H1 (cell line): ENCODE results near the gene EVA1B. TPM values are rescaled to one million over a fixed set of nuclear protein-coding genes. Genes with fewer than 3 reads are reported as not detected.

Source experiments
- CTCF ChIA-PET: fragments of 300-600 bp; sonication (Branson Sonifier 250); formaldehyde crosslinking; loops from one replicate; lab custom pipeline; 2021; ENCODE audit not compliant: partially characterized antibody; lab: Charles Lee
- POLR2A ChIA-PET: fragments of 300-600 bp; sonication (Branson Sonifier 250); formaldehyde crosslinking; loops from one replicate; lab custom pipeline; 2021; ENCODE audit warnings: inconsistent platforms; ENCODE audit not compliant: partially characterized antibody; lab: Charles Lee
- DNase-seq, 2 experiments: peaks; one replicate each; pipeline versions ENCODE4 v3.0.0 to v3.0.0-alpha.2; 2010 to 2022; ENCODE audit warnings: low spot score in 2 of 2, low read depth in 1 of 2, mixed read lengths in 1 of 2
- FAIRE-seq: peaks from 2 replicates; lab custom pipeline; 2011; peaks lifted over from hg19 to GRCh38; lab: Jason Lieb, UNC
- H2AFZ ChIP-seq: 2 replicates; pipeline ENCODE4 v1.8.1; 2012; ENCODE audit warnings: low read length, inconsistent platforms
- H2AK5ac ChIP-seq: 2 replicates; pipeline ENCODE4 v1.6.1; 2013; ENCODE audit warnings: low read depth, low read length
- H2BK120ac ChIP-seq: replicated peaks from 2 replicates; pipeline ENCODE3; 2013; ENCODE audit warnings: low read depth, low read length, inconsistent platforms
- H2BK12ac ChIP-seq: 2 replicates; pipeline ENCODE4 v1.6.1; 2013; ENCODE audit warnings: low read depth, low read length
- H2BK15ac ChIP-seq: 2 replicates; pipeline ENCODE4 v1.6.1; 2013; ENCODE audit warnings: low read length
- H2BK20ac ChIP-seq: 2 replicates; pipeline ENCODE4 v1.6.1; 2013; ENCODE audit warnings: low read length
- H2BK5ac ChIP-seq: 2 replicates; pipeline ENCODE4 v1.6.1; 2013; ENCODE audit warnings: low read depth, low read length
- H3K14ac ChIP-seq: 2 replicates; pipeline ENCODE4 v1.6.1; 2013; ENCODE audit warnings: inconsistent platforms; ENCODE audit not compliant: insufficient read length
- H3K18ac ChIP-seq: 2 replicates; pipeline ENCODE4 v1.6.1; 2013; ENCODE audit warnings: low read length; ENCODE audit errors: extremely low read depth
- H3K23ac ChIP-seq: 2 replicates; pipeline ENCODE4 v1.6.1; 2013; ENCODE audit warnings: inconsistent platforms; ENCODE audit not compliant: insufficient read length
- H3K23me2 ChIP-seq: 2 replicates; pipeline ENCODE4 v1.6.1; 2013; ENCODE audit warnings: low read depth, low read length
- H3K27ac ChIP-seq: 2 replicates; pipeline ENCODE4 v1.6.1; 2011; ENCODE audit warnings: low read depth, low read length, inconsistent platforms
- H3K27me3 ChIP-seq, 4 experiments: replicated peaks in 1 of 4; 1 replicate in 1 of 4; 2 replicates in 3 of 4; pipeline versions ENCODE4 v1.6.1 to v1.8.1; 2011 to 2013; ENCODE audit warnings: low read length in 3 of 4, mild to moderate bottlenecking in 3 of 4, inconsistent platforms in 2 of 4, mixed read lengths in 2 of 4, moderate library complexity in 1 of 4; ENCODE audit not compliant: control insufficient read depth in 3 of 4, insufficient read depth in 3 of 4; ENCODE audit errors: extremely low read depth in 1 of 4
- H3K36me3 ChIP-seq, 4 experiments: 2 replicates each; pipeline versions ENCODE4 v1.6.1 to v1.8.1; 2011 to 2013; ENCODE audit warnings: mild to moderate bottlenecking in 4 of 4, low read length in 3 of 4, moderate library complexity in 2 of 4, control low read depth in 1 of 4, inconsistent platforms in 1 of 4; ENCODE audit not compliant: insufficient read depth in 4 of 4, control insufficient read depth in 2 of 4
- H3K4ac ChIP-seq: replicated peaks from 2 replicates; pipeline ENCODE3; 2013; ENCODE audit warnings: low read length, low read depth, mixed read lengths, inconsistent platforms; ENCODE audit not compliant: insufficient read length
- H3K4me1 ChIP-seq, 4 experiments: replicated peaks in 1 of 4; 1 replicate in 1 of 4; 2 replicates in 3 of 4; pipeline versions ENCODE4 v1.6.1 to v1.8.1; 2011 to 2013; ENCODE audit warnings: low read length in 3 of 4, inconsistent platforms in 2 of 4, mixed read lengths in 1 of 4; ENCODE audit not compliant: insufficient read depth in 4 of 4, control insufficient read depth in 3 of 4
- H3K4me2 ChIP-seq, 2 experiments: 2 replicates each; pipeline versions ENCODE4 v1.6.1 to v1.8.1; 2011 to 2013; ENCODE audit warnings: low read depth in 2 of 2, low read length in 2 of 2, control low read depth in 1 of 2, inconsistent platforms in 1 of 2, mild to moderate bottlenecking in 1 of 2; ENCODE audit not compliant: insufficient read depth in 1 of 2
- H3K4me3 ChIP-seq, 4 experiments: fragments of 200-600, 300-600 bp in 1 of 4; sonication (generic), shearing (Covaris generic), sonication (Bioruptor Twin) in 1 of 4; 2 replicates each; pipeline versions ENCODE4 v1.5.1 to v1.8.1; 2011 to 2016; ENCODE audit warnings: low read length in 4 of 4, low read depth in 3 of 4, control low read depth in 2 of 4, inconsistent platforms in 2 of 4, mild to moderate bottlenecking in 2 of 4, mixed read lengths in 1 of 4, moderate library complexity in 1 of 4; ENCODE audit not compliant: insufficient read depth in 2 of 4; ENCODE audit errors: extremely low read depth in 1 of 4
- H3K56ac ChIP-seq: replicated peaks from 2 replicates; pipeline ENCODE3; 2013; ENCODE audit warnings: low read depth, mild to moderate bottlenecking, mixed read lengths, low read length, inconsistent platforms; ENCODE audit not compliant: insufficient read length
- H3K79me1 ChIP-seq: 2 replicates; pipeline ENCODE4 v1.6.1; 2013; ENCODE audit warnings: low read depth, low read length, control low read depth
- H3K79me2 ChIP-seq, 2 experiments: 2 replicates each; pipeline versions ENCODE4 v1.6.1 to v1.8.1; 2012 to 2013; ENCODE audit warnings: low read length in 2 of 2, mild to moderate bottlenecking in 2 of 2, inconsistent platforms in 1 of 2; ENCODE audit not compliant: insufficient read depth in 2 of 2, control insufficient read depth in 1 of 2
- H3K9ac ChIP-seq, 4 experiments: replicated peaks in 1 of 4; 1 replicate in 1 of 4; 2 replicates in 3 of 4; pipeline versions ENCODE4 v1.6.1 to v1.8.1; 2011 to 2013; ENCODE audit warnings: low read depth in 3 of 4, low read length in 3 of 4, control low read depth in 2 of 4, mild to moderate bottlenecking in 2 of 4, moderate library complexity in 2 of 4, inconsistent platforms in 1 of 4; ENCODE audit errors: extremely low read depth in 1 of 4
- H3K9me3 ChIP-seq, 2 experiments: 2 replicates each; pipeline versions ENCODE4 v1.6.1 to v1.8.1; 2012 to 2013; ENCODE audit warnings: mild to moderate bottlenecking in 2 of 2, moderate library complexity in 2 of 2, control low read depth in 1 of 2, inconsistent platforms in 1 of 2, low read depth in 1 of 2, low read length in 1 of 2, mixed read lengths in 1 of 2; ENCODE audit not compliant: insufficient read depth in 2 of 2
- H4K20me1 ChIP-seq, 2 experiments: replicated peaks in 1 of 2; 2 replicates each; pipeline versions ENCODE3 to v1.8.1; 2011 to 2013; ENCODE audit warnings: inconsistent platforms in 2 of 2, low read length in 2 of 2, mild to moderate bottlenecking in 1 of 2; ENCODE audit not compliant: insufficient read depth in 2 of 2, control insufficient read depth in 1 of 2
- H4K5ac ChIP-seq: 2 replicates; pipeline ENCODE4 v1.6.1; 2013; ENCODE audit warnings: low read length, low read depth, mixed read lengths, inconsistent platforms; ENCODE audit not compliant: insufficient read length
- H4K8ac ChIP-seq: 2 replicates; pipeline ENCODE4 v1.8.0; 2013; ENCODE audit warnings: mild to moderate bottlenecking, moderate library complexity, low read length, inconsistent platforms; ENCODE audit not compliant: insufficient read depth; ENCODE audit errors: extremely low read depth
- H4K91ac ChIP-seq: replicated peaks from 2 replicates; pipeline ENCODE3; 2013; ENCODE audit warnings: low read length, mixed read lengths, inconsistent platforms; ENCODE audit not compliant: insufficient read length
- CHD2 ChIP-seq: IDR thresholded peaks from 2 replicates; pipeline ENCODE4 v1.6.1; 2012; ENCODE audit warnings: low read length, improper control_type of control experiment
- EP300 ChIP-seq, 2 experiments: IDR thresholded peaks; 1 replicate in 1 of 2; 2 replicates in 1 of 2; pipeline ENCODE4 v1.6.1; 2011 to 2012; ENCODE audit warnings: low read depth in 2 of 2, low read length in 2 of 2, mild to moderate bottlenecking in 2 of 2, borderline replicate concordance in 1 of 2, inconsistent platforms in 1 of 2, moderate library complexity in 1 of 2
- FOSL1 ChIP-seq: IDR thresholded peaks from 2 replicates; pipeline ENCODE4 v1.6.1; 2011; ENCODE audit warnings: mild to moderate bottlenecking, low read depth, low read length, moderate library complexity; ENCODE audit not compliant: insufficient read depth
- HDAC6 ChIP-seq: IDR thresholded peaks from one replicate; pipeline ENCODE4 v1.7.1; 2012; ENCODE audit warnings: low read depth, mild to moderate bottlenecking, inconsistent platforms, low read length, moderate library complexity
- KDM4A ChIP-seq: IDR thresholded peaks from one replicate; pipeline ENCODE4 v1.7.1; 2012; ENCODE audit warnings: low read depth, mild to moderate bottlenecking, moderate library complexity, low read length, inconsistent platforms; ENCODE audit not compliant: severe bottlenecking
- RXRA ChIP-seq: IDR thresholded peaks from 2 replicates; pipeline ENCODE4 v1.6.1; 2011; ENCODE audit warnings: low read depth, mild to moderate bottlenecking, low read length, moderate library complexity; ENCODE audit not compliant: insufficient read depth
- WGBS, 2 experiments: shearing (Covaris generic) in 1 of 2; methylation state at CpG; one replicate each; pipeline versions ENCODE4 v1.1.6 to v1.1.7; 2013 to 2015; ENCODE audit warnings: low lambda C conversion rate in 2 of 2, mixed read lengths in 2 of 2, inconsistent platforms in 1 of 2, low coverage in 1 of 2, missing lambda C conversion rate in 1 of 2; ENCODE audit not compliant: insufficient replicate concordance in 2 of 2, insufficient coverage in 1 of 2, insufficient read length in 1 of 2; ENCODE audit errors: extremely low coverage in 1 of 2, missing lambda C conversion rate in 1 of 2; 5-methylcytosine and 5-hydroxymethylcytosine counted together
- polyA plus RNA-seq, 7 experiments: library from polyadenylated mRNA; depleted of rRNA in 3 of 7; stranded (reverse) in 5 of 7; unstranded in 2 of 7; fragments of >200 nt in 5 of 7; fragments of 200-250 nt in 2 of 7; gene quantifications; 1 replicate in 5 of 7; 2 replicates in 1 of 7; 4 replicates in 1 of 7; pipeline versions ENCODE4 v1.2.1 to v1.2.3, GENCODE V29; 2011 to 2013; ENCODE audit warnings: missing spikeins in 2 of 7, mixed read lengths in 2 of 7
- total RNA-seq: library from RNA; stranded (reverse); fragmentation: NEBNext Ultra II Directional; extraction: Animal tissue kit (Norgen Biotek cat#: 25700); gene quantifications from 2 replicates; pipeline ENCODE4 v1.2.1, GENCODE V29; 2021

The EVA1B gene
- total and polyA plus RNA-seq, 2 of the 8 experiments (the other 6 are each of a cell fraction or from before 2014, with no cell fraction given): 10.0 to 19.9 TPM

DNA sequence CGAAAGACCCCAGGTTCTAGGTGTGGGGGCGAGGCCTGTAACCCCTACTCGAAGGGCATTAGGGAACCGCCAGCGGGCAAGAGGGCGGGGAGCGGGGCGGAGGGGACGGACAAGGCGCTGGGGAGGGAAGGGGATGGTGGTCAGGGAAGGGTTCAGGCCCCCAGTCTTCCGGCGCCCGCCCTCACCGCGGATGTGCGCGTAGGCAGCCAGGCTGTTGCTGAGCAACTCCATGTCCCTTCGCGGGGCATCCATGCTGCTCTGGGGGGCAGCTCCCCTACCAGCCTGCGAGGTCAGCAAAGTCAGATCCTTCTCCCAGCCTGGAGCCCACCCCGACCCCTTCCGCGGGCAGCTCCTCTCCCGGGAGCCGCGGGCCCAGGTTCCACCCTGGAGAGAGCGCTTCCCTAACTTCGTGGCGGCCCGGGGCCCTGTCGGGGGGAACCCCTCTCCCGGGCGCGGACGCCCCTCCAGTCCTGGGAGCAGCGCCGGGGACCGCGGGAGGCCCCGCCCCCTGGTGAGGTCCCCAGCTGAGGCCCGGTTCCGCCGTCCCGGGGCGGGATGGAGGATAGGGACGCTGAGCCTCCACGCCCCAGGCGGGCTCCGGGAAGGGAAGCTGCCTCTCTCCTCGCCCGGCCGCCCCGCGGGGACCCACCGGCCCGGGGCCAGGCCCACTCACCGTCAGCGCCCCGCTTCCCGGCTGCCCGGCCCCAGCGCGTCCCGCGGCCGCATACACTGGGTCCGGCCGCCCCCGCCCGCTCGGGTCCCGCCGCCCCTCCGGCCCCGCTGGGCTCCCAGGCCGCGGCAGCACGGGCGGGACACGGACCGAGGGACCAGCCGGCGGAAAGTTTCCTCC lies 434 bp downstream of the EVA1B start:
- FAIRE-seq (no peak), DNase-seq (peak in 1 of 2 experiments; percentile 79)
- Histone ChIP-seq H3K4me3 (peak overlapping the region; percentile 27 to 67 (median 48)), H2BK5ac (no peak overlapping the region), H3K79me2 (no peaks in the 10 kb centered on the region), H4K20me1 (no peaks in the 10 kb centered on the region), H2BK120ac (peak overlapping the region; percentile 13), H4K8ac (peak overlapping the region; percentile 9; the same call in 1 of the 2 replicates), H3K23me2 (peaks cover 30% of the 10 kb centered on the region), H3K27ac (no peak overlapping the region), H2BK15ac (no peak overlapping the region), H3K36me3 (no peaks in the 10 kb centered on the region; a peak in 1 of 8 replicates), H2BK20ac (no peak overlapping the region), H2AK5ac (no peak overlapping the region), H3K9me3 (no peaks in the 10 kb centered on the region), H4K5ac (no peak overlapping the region), H3K4me1 (peaks cover 0 to 28% (median 16%) of the 10 kb centered on the region in 4 experiments; a peak in 6 of 7 replicates), H3K27me3 (peaks cover 0 to 39% (median 20%) of the 10 kb centered on the region in 4 experiments; a peak in 5 of 7 replicates), H3K4ac (no peak overlapping the region), H3K56ac (no peak overlapping the region), H3K23ac (no peak overlapping the region), H3K14ac (no peak overlapping the region), H3K4me2 (peak overlapping the region; percentile 79 to 88), H4K91ac (no peak overlapping the region), H3K79me1 (no peaks in the 10 kb centered on the region; the same call in 1 of the 2 replicates), H3K9ac (peak overlapping the region in 2 of 4 experiments; percentile 2 to 71; a peak in 3 of 7 replicates), H2BK12ac (peak overlapping the region; percentile 3; the same call in 1 of the 2 replicates), H3K18ac (no peak overlapping the region; the same call in none of the 2 replicates), H2AFZ (no peak overlapping the region)
- ChIA-PET POLR2A (interaction anchor here (0.8 to 9.3 kb wide), 24 partner anchors 9 to 236 kb away, joined by 3 to 130 read pairs (median 4); partner anchors contain the start of genes LSM10, MAP7D1, SH3D21 and STK40), CTCF (interaction anchor here (1.6 to 2.8 kb wide), 3 partner anchors 19 to 46 kb away, joined by 7 to 20 read pairs (median 15); no protein-coding TSS in a partner anchor)
- WGBS, 2 experiments: 1% methylated on average over 58 of the region's 83 CpGs; no CpG with 5 or more reads in 1 of the 2 experiments
- TF ChIP-seq RXRA: no peak
- TF ChIP-seq FOSL1: no peak
- TF ChIP-seq KDM4A: peak; percentile 52
- TF ChIP-seq EP300 (IDR thresholded peaks at IDR 0.05; ENCODE audit: borderline replicate concordance in 1 of 2, low read depth in 2 of 2, low read length in 2 of 2): no peak
- TF ChIP-seq HDAC6: no peak
- no peak for TF ChIP-seq CHD2
